Psoas muscle (tissue), 8 donors: ENCODE results near the gene TAF11L14. TPM values are rescaled to one million over a fixed set of nuclear protein-coding genes. Genes with fewer than 3 reads are reported as not detected.
"Not testable (repeated sequence)": the region's sequence is repeated elsewhere in the genome, so short reads cannot be mapped to it uniquely, and the experiment has no call there.

ENCODE experiments used
- ATAC-seq, 4 donors: fragments of 200-7000 bp; cut with Tn5 transposase; one replicate each; pipeline ENCODE4 v1.9.1; 2020; ENCODE audit warnings: moderate library complexity in 3 of 4, mild to moderate bottlenecking in 2 of 4
- DNase-seq, 2 donors: peaks; one replicate each; pipeline ENCODE4 v3.0.0-alpha.2; 2020
- H3K27ac ChIP-seq: fragments of 200-600 bp; one replicate; pipeline ENCODE4 v1.8.0; 2022
- H3K27me3 ChIP-seq, 3 donors: fragments of 200-600 bp in 1 of 3; one replicate each; pipeline versions ENCODE4 v1.6.1 to v1.8.0; 2013 to 2022; ENCODE audit warnings: low read length in 2 of 3, mild to moderate bottlenecking in 2 of 3, moderate library complexity in 1 of 3; ENCODE audit not compliant: insufficient read depth in 3 of 3
- H3K36me3 ChIP-seq, 2 donors: fragments of 200-600 bp in 1 of 2; one replicate each; pipeline versions ENCODE4 v1.6.1 to v1.8.0; 2013 to 2022; ENCODE audit warnings: low read depth in 1 of 2, mild to moderate bottlenecking in 1 of 2, moderate library complexity in 1 of 2; ENCODE audit not compliant: insufficient read depth in 1 of 2
- H3K4me1 ChIP-seq: fragments of 200-600 bp; one replicate; pipeline ENCODE4 v1.8.0; 2022
- H3K4me3 ChIP-seq: fragments of 200-600 bp; one replicate; pipeline ENCODE4 v1.8.0; 2022; ENCODE audit warnings: mild to moderate bottlenecking
- H3K9me3 ChIP-seq: fragments of 200-600 bp; one replicate; pipeline ENCODE4 v1.8.0; 2022
- WGBS, 3 donors: extraction: QIAGEN DNeasy Blood & Tissue Kit; methylation state at CpG; one replicate each; pipeline versions ENCODE4 v1.1.6 to v1.1.7; 2013; 5-methylcytosine and 5-hydroxymethylcytosine counted together
- intact Hi-C, 2 donors: fragments of 100-400 bp; cut with DNase I; formaldehyde crosslinking; loops; one replicate each; pipeline versions ENCODE4 v1.11.0 to v1.14.2; 2022
- long read RNA-seq, 2 donors: library from polyadenylated mRNA; unstranded; transcript quantifications; one replicate each; pipeline ENCODE4 v2.0.0, GENCODE V29; 2021
- polyA plus RNA-seq, 3 donors: library from polyadenylated mRNA; stranded (reverse); fragments of 200-250 nt; gene quantifications; one replicate each; pipeline ENCODE4 v1.2.3, GENCODE V29; 2013
- total RNA-seq, 4 donors: library from RNA; stranded (reverse); fragmentation: NEBNext Ultra II Directional in 2 of 4; extraction: Animal tissue kit (Norgen Biotek cat#: 25700) in 2 of 4; gene quantifications; one replicate each; pipeline versions ENCODE4 v1.2.1 to v1.2.4, GENCODE V29; 2021 to 2023
- TF ChIP-seq, protein P1 (sequence below): fragments of 200-600 bp; IDR thresholded peaks from one replicate; pipeline ENCODE4 v1.8.0; 2022; ENCODE audit warnings: antibody characterized with exemption
- donor health status: healthy with polysubstance abuse.
- donor health status: DM: no; HTN: no; CAD: no; lungs with moderate emphysema.
- donor health status: Bipolar disorder and iron deficiency.
- donor health status: healthy.
- donor health status: DM: yes; HTN: yes; CAD: no.
- donor health status: DM: no; HTN: no; CAD: no.
- donor health status: DM: no; HTN: no; CAD: no.
- donor health status: DM: yes; HTN: yes; CAD: no.

Gene TAF11L14
- not detected for total RNA-seq
- not detected for polyA plus RNA-seq
- long read RNA-seq, donor 1: 0 reads
- long read RNA-seq, donor 2: 0 reads

DNA sequence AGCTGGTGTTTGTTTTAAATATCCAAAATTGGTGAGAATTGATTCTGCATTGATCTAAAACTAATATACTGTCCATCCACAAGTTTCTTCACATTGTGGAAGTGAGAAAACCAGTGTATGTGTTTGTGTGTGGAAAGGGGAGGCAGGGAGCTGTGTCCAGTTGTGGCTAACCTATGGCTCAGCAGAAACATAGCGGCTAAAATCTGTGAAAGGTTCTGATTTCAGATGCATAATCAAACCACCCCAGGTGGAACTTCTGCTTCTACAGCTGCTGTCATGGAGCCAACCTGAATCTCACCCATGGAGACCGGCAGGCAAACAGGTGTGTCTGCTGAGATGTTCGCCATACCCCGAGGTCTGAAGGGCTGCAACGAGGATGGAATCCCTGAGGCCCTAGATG, at the start of gene TAF11L14:
TAF11L14 (plus strand) TSS at position 301 of the 400 bp plus-strand sequence.
- intact Hi-C loops: no loop called here
- H3K36me3 ChIP-seq: no peaks in the 10 kb centered on the region
- no peaks in the 10 kb centered on the region for H3K4me1 ChIP-seq
- ATAC-seq (no peak), DNase-seq (no peak)
- no peak within 1 kb of the TSS for H3K4me3 ChIP-seq
- no peaks in the 10 kb centered on the region for H3K9me3 ChIP-seq
- 84 to 88% (median 85%) methylated on average over 5 of the region's 5 CpGs for WGBS, 3 donors
- TF ChIP-seq, protein P1, sequence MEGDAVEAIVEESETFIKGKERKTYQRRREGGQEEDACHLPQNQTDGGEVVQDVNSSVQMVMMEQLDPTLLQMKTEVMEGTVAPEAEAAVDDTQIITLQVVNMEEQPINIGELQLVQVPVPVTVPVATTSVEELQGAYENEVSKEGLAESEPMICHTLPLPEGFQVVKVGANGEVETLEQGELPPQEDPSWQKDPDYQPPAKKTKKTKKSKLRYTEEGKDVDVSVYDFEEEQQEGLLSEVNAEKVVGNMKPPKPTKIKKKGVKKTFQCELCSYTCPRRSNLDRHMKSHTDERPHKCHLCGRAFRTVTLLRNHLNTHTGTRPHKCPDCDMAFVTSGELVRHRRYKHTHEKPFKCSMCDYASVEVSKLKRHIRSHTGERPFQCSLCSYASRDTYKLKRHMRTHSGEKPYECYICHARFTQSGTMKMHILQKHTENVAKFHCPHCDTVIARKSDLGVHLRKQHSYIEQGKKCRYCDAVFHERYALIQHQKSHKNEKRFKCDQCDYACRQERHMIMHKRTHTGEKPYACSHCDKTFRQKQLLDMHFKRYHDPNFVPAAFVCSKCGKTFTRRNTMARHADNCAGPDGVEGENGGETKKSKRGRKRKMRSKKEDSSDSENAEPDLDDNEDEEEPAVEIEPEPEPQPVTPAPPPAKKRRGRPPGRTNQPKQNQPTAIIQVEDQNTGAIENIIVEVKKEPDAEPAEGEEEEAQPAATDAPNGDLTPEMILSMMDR: no peak
- no peaks in the 10 kb centered on the region for H3K27me3 ChIP-seq
- no peak within 1 kb of the TSS for H3K27ac ChIP-seq

DNA sequence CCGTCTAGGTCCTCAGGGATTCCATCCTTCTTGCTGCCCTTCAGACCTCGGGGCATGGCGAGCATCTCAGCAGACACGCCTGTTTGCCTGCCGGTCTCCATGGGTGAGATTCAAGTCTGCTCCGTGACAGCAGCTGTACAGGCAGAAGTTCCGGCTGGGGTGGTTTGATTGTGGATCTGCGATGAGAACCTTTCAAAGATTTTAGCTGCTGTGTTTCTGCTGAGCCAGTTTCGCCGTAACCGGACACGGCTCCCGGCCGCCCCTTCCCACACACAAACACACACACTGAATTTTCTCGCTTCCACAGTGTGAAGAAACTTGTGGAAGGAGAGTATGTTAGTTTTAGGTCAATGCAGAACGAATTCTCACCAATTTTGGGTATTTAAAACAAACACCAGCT, 48.6 kb upstream of the TAF11L14 start, which contains the start of gene TAF11L7:
TAF11L7 (minus strand) TSS at position 101 of the 400 bp plus-strand sequence.
- DNase-seq, intact Hi-C loops, H3K27ac ChIP-seq, H3K4me3 ChIP-seq, ATAC-seq, H3K9me3 ChIP-seq, H3K27me3 ChIP-seq, H3K36me3 ChIP-seq, H3K4me1 ChIP-seq: not testable (repeated sequence)
- WGBS, 3 donors: no CpG with 5 or more reads among the region's 16 CpGs

DNA sequence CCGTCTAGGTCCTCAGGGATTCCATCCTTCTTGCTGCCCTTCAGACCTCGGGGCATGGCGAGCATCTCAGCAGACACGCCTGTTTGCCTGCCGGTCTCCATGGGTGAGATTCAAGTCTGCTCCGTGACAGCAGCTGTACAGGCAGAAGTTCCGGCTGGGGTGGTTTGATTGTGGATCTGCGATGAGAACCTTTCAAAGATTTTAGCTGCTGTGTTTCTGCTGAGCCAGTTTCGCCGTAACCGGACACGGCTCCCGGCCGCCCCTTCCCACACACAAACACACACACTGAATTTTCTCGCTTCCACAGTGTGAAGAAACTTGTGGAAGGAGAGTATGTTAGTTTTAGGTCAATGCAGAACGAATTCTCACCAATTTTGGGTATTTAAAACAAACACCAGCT, 43.4 kb upstream of the TAF11L14 start, which contains the start of gene TAF11L8:
TAF11L8 (minus strand) TSS at position 101 of the 400 bp plus-strand sequence.
- H3K4me1 ChIP-seq, H3K36me3 ChIP-seq, H3K27me3 ChIP-seq, H3K9me3 ChIP-seq, H3K27ac ChIP-seq, DNase-seq, H3K4me3 ChIP-seq, intact Hi-C loops, ATAC-seq: not testable (repeated sequence)
- no CpG with 5 or more reads among the region's 16 CpGs for WGBS, 3 donors

DNA sequence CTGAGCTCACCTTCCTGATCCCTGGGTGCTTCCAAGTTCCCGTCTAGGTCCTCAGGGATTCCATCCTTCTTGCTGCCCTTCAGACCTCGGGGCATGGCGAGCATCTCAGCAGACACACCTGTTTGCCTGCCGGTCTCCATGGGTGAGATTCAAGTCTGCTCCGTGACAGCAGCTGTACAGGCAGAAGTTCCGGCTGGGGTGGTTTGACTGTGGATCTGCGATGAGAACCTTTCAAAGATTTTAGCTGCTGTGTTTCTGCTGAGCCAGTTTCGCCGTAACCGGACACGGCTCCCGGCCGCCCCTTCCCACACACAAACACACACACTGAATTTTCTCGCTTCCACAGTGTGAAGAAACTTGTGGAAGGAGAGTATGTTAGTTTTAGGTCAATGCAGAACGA, 40.0 kb upstream of the TAF11L14 start, which contains the start of gene TAF11L9:
TAF11L9 (minus strand) TSS at position 140 of the 400 bp plus-strand sequence.
- ATAC-seq, H3K9me3 ChIP-seq, H3K27ac ChIP-seq, H3K4me1 ChIP-seq, intact Hi-C loops, H3K27me3 ChIP-seq, DNase-seq, H3K36me3 ChIP-seq, H3K4me3 ChIP-seq: not testable (repeated sequence)
- WGBS, 3 donors: 86 to 89% (median 88%) methylated on average over 8 to 10 of the region's 15 CpGs

DNA sequence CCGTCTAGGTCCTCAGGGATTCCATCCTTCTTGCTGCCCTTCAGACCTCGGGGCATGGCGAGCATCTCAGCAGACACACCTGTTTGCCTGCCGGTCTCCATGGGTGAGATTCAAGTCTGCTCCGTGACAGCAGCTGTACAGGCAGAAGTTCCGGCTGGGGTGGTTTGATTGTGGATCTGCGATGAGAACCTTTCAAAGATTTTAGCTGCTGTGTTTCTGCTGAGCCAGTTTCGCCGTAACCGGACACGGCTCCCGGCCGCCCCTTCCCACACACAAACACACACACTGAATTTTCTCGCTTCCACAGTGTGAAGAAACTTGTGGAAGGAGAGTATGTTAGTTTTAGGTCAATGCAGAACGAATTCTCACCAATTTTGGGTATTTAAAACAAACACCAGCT, 36.5 kb upstream of the TAF11L14 start, which contains the start of gene TAF11L10:
TAF11L10 (minus strand) TSS at position 101 of the 400 bp plus-strand sequence.
- H3K9me3 ChIP-seq, H3K36me3 ChIP-seq, H3K4me1 ChIP-seq, ATAC-seq, H3K4me3 ChIP-seq, H3K27me3 ChIP-seq, intact Hi-C loops, DNase-seq, H3K27ac ChIP-seq: not testable (repeated sequence)
- no CpG with 5 or more reads among the region's 15 CpGs for WGBS, 3 donors

DNA sequence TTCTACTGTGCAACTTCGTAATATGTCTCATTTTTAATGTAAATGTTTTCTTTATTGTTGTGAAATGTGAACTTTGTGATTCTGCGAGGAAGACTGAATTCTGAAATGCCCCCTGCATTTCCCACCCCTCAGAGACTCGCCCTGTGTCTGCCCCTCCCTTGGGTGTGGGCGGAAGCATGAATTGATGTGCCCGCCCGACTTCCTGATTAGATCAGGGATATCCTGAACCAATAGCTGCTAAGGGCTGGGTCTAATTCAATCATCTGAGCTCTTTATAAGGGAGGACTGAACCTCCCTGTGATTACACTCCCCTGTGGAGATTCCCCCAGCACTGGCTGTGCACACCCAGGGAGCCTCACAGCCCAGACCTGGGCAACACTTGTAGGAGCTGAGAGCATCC, 30.4 kb upstream of the TAF11L14 start, which contains the start of gene TAF11L11:
TAF11L11 (plus strand) TSS at position 304 of the 400 bp plus-strand sequence.
- intact Hi-C loops, DNase-seq, H3K9me3 ChIP-seq, H3K4me1 ChIP-seq, H3K4me3 ChIP-seq, H3K27ac ChIP-seq, H3K36me3 ChIP-seq, ATAC-seq, H3K27me3 ChIP-seq: not testable (repeated sequence)
- whole genome bisulfite sequencing, 3 donors: 61 to 65% (median 63%) methylated on average over 6 of the region's 6 CpGs

DNA sequence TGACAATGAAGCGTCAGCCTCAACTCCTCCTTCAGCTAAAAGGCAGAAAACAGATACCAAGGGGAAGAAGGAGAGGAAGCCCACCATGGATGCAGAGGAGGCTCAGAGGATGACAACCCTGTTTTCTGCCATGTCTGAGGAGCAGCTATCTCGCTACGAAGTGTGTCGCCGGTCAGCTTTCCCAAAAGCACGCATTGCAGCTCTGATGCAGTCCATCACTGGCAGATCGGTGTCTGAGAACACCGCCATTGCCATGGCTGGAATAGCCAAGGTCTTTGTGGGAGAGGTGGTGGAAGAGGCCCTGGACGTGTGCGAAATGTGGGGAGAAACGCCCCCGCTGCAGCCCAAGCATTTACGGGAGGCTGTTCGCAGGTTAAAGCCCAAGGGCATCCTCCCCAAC, 29.3 kb upstream of the TAF11L14 start:
- H3K27ac ChIP-seq: no peak overlapping the region

DNA sequence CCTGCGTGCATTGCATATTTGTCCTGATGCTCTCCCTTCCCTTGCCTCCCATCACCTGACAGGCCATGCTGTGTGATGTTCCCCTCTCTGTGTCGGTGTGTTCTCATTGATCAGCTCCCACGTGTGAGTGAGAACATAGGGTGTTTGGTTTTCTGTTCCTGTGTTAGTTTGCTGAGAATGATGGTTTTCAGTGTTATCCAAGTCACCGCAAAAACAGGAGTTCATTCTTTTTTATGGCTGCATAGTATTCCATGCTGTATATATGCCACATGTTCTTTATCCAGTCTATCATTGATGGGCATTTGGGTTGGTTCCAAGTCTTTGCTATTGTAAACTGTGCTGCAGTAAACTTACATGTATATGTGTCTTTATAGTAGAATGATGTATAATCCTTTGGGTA, 26.8 kb upstream of the TAF11L14 start:
- DNase-seq, H3K4me1 ChIP-seq, intact Hi-C loops, H3K36me3 ChIP-seq, H3K4me3 ChIP-seq, H3K9me3 ChIP-seq, H3K27ac ChIP-seq, ATAC-seq, H3K27me3 ChIP-seq: not testable (repeated sequence)
- 80 to 97% (median 94%) methylated on average over 4 of the region's 4 CpGs for WGBS, 3 donors

More for the DNA sequence above, 29.3 kb upstream of the TAF11L14 start:
- Histone ChIP-seq H3K9me3 (no peaks in the 10 kb centered on the region), H3K4me3 (no peak overlapping the region), H3K4me1 (no peaks in the 10 kb centered on the region), H3K27me3 (no peaks in the 10 kb centered on the region), H3K36me3 (no peaks in the 10 kb centered on the region)
- no peak for ATAC-seq
- TF ChIP-seq, protein P1: no peak
- intact Hi-C loops: no loop called here
- DNase-seq: no peak
- 92 to 96% (median 92%) methylated on average over 14 of the region's 14 CpGs for WGBS, 3 donors

DNA sequence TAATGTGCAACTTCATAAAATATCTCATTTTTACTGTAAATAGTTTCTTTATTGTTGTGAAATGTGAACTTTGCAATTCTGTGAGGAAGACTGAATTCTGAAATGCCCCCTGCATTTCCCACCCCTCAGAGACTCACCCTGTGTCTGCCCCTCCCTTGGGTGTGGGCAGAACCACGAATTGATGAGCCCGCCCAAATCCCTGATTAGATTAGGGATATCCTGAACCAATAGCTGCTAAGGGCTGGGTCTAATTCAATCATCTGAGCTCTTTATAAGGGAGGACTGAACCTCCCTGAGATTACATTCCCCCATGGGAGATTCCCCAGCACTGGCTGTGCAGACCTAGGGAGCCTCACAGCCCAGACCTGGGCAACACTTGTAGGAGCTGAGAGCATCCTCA, 24.2 kb upstream of the TAF11L14 start, which contains the start of gene TAF11L12:
TAF11L12 (plus strand) TSS at position 301 of the 400 bp plus-strand sequence.
- ATAC-seq, H3K9me3 ChIP-seq, DNase-seq, H3K4me3 ChIP-seq, intact Hi-C loops, H3K27ac ChIP-seq, H3K4me1 ChIP-seq, H3K27me3 ChIP-seq, H3K36me3 ChIP-seq: not testable (repeated sequence)
- 68 to 74% (median 69%) methylated on average over 2 of the region's 2 CpGs for WGBS, 3 donors
